CD14-positive monocyte (primary cell): ENCODE results near the gene TNFRSF8. TPM values are rescaled to one million over a fixed set of nuclear protein-coding genes. Genes with fewer than 3 reads are reported as not detected.

Experiments used
- DNase-seq, 3 donors: peaks; one replicate each; pipeline ENCODE4 v3.0.0-alpha.2; 2011 to 2022
- H2AFZ ChIP-seq: 2 replicates; pipeline ENCODE4 v1.6.0; 2012; ENCODE audit warnings: mild to moderate bottlenecking, low read depth, low read length, inconsistent platforms; ENCODE audit not compliant: insufficient read depth, poor library complexity, severe bottlenecking
- H3K27ac ChIP-seq, 2 donors: 1 replicate in 1 of 2; 2 replicates in 1 of 2; pipeline ENCODE4 v1.5.1; 2012 to 2013; ENCODE audit warnings: low read length in 2 of 2, control low read depth in 1 of 2, inconsistent platforms in 1 of 2, low read depth in 1 of 2, mild to moderate bottlenecking in 1 of 2
- H3K27me3 ChIP-seq, 2 donors: one replicate each; pipeline versions ENCODE4 v1.6.0 to v1.6.1; 2011 to 2013; ENCODE audit warnings: low read length in 2 of 2; ENCODE audit not compliant: control insufficient read depth in 2 of 2, insufficient read depth in 2 of 2
- H3K36me3 ChIP-seq, 2 donors: replicated peaks in 1 of 2; 1 replicate in 1 of 2; 2 replicates in 1 of 2; pipeline versions ENCODE4 v1.5.1 to v1.6.1; 2012 to 2013; ENCODE audit warnings: low read length in 2 of 2, control low read depth in 1 of 2, inconsistent platforms in 1 of 2, mild to moderate bottlenecking in 1 of 2; ENCODE audit not compliant: insufficient read depth in 2 of 2, control insufficient read depth in 1 of 2
- H3K4me1 ChIP-seq, 2 donors: 1 replicate in 1 of 2; 2 replicates in 1 of 2; pipeline versions ENCODE4 v1.5.1 to v1.6.1; 2012 to 2013; ENCODE audit warnings: low read length in 2 of 2, control low read depth in 1 of 2, inconsistent platforms in 1 of 2, mild to moderate bottlenecking in 1 of 2, moderate library complexity in 1 of 2; ENCODE audit not compliant: insufficient read depth in 2 of 2, control insufficient read depth in 1 of 2
- H3K4me2 ChIP-seq: replicated peaks from 2 replicates; pipeline ENCODE3; 2012; ENCODE audit warnings: low read length, moderate library complexity, mild to moderate bottlenecking; ENCODE audit not compliant: poor library complexity, severe bottlenecking; ENCODE audit errors: extremely low read depth
- H3K4me3 ChIP-seq, 3 experiments: fragments of 200-600 bp in 1 of 3; sonication (generic) in 1 of 3; replicated peaks in 1 of 3; 1 replicate in 2 of 3; 2 replicates in 1 of 3; pipeline ENCODE4 v1.5.1; 2011 to 2013; ENCODE audit warnings: low read length in 3 of 3, mild to moderate bottlenecking in 3 of 3, control low read depth in 2 of 3, low read depth in 2 of 3, inconsistent platforms in 1 of 3, moderate library complexity in 1 of 3
- H3K79me2 ChIP-seq: 2 replicates; pipeline ENCODE4 v1.6.0; 2012; ENCODE audit warnings: mild to moderate bottlenecking, control low read depth, inconsistent platforms, low read length, moderate library complexity; ENCODE audit not compliant: insufficient read depth
- H3K9ac ChIP-seq: 2 replicates; pipeline ENCODE4 v1.6.0; 2017; ENCODE audit warnings: low read length, mild to moderate bottlenecking; ENCODE audit not compliant: insufficient read depth, poor library complexity, severe bottlenecking
- H3K9me3 ChIP-seq, 2 donors: replicated peaks in 1 of 2; 1 replicate in 1 of 2; 2 replicates in 1 of 2; pipeline versions ENCODE4 v1.5.1 to v1.6.1; 2012 to 2013; ENCODE audit warnings: low read length in 2 of 2, control low read depth in 1 of 2; ENCODE audit not compliant: control insufficient read depth in 1 of 2, insufficient read depth in 1 of 2
- H4K20me1 ChIP-seq: 2 replicates; pipeline ENCODE4 v1.6.0; 2012; ENCODE audit warnings: mild to moderate bottlenecking, low read length, control low read depth, moderate library complexity; ENCODE audit not compliant: insufficient read depth
- H3K27ac Mint-ChIP-seq, 7 donors: one replicate each; pipeline ENCODE4 v1.8.0; 2020; ENCODE audit warnings: mild to moderate bottlenecking in 7 of 7, mixed read lengths in 7 of 7, moderate library complexity in 6 of 7, inconsistent platforms in 2 of 7
- H3K27me3 Mint-ChIP-seq, 3 donors: one replicate each; pipeline ENCODE4 v1.8.0; 2021 to 2022; ENCODE audit warnings: low read depth in 3 of 3, mild to moderate bottlenecking in 3 of 3, mixed read lengths in 3 of 3, moderate library complexity in 3 of 3, inconsistent platforms in 1 of 3
- H3K36me3 Mint-ChIP-seq, 2 donors: one replicate each; pipeline ENCODE4 v1.8.0; 2020; ENCODE audit warnings: mixed read lengths in 2 of 2, inconsistent platforms in 1 of 2, mild to moderate bottlenecking in 1 of 2
- H3K4me1 Mint-ChIP-seq: one replicate; pipeline ENCODE4 v1.8.0; 2020; ENCODE audit warnings: mild to moderate bottlenecking, mixed read lengths
- H3K4me3 Mint-ChIP-seq, 2 donors: one replicate each; pipeline ENCODE4 v1.8.0; 2020; ENCODE audit warnings: mild to moderate bottlenecking in 2 of 2, mixed read lengths in 2 of 2, moderate library complexity in 1 of 2
- H3K9me3 Mint-ChIP-seq, 7 donors: one replicate each; pipeline ENCODE4 v1.8.0; 2020 to 2022; ENCODE audit warnings: mixed read lengths in 7 of 7, mild to moderate bottlenecking in 6 of 7, moderate library complexity in 6 of 7, inconsistent platforms in 2 of 7
- WGBS: methylation state at CpG from one replicate; pipeline ENCODE4 v1.1.5; 2013; ENCODE audit warnings: missing lambda C conversion rate; ENCODE audit not compliant: insufficient coverage; 5-methylcytosine and 5-hydroxymethylcytosine counted together
- intact Hi-C, 2 donors: fragments of 100-400 bp; cut with micrococcal nuclease; formaldehyde crosslinking; loops; one replicate each; pipeline versions ENCODE4 v1.15.0 to v1.15.1; 2023
- polyA plus RNA-seq, 3 donors: library from polyadenylated mRNA; depleted of rRNA in 1 of 3; unstranded in 2 of 3; stranded (reverse) in 1 of 3; fragments of 300-500 nt in 2 of 3; fragments of >200 nt in 1 of 3; fragmentation: Illumina TruSeq in 2 of 3; gene quantifications; 1 replicate in 2 of 3; 2 replicates in 1 of 3; pipeline ENCODE4 v1.2.3, GENCODE V29; 2012 to 2021
- TF ChIP-seq, protein P1 (sequence below): fragments of 200-600 bp; IDR thresholded peaks from one replicate; pipeline ENCODE4 v1.8.0; 2022; ENCODE audit warnings: antibody characterized with exemption, mild to moderate bottlenecking

TNFRSF8 gene
- polyA plus RNA-seq, 3 donors = 10.9 to 11.9 (median 11.8) TPM

DNA sequence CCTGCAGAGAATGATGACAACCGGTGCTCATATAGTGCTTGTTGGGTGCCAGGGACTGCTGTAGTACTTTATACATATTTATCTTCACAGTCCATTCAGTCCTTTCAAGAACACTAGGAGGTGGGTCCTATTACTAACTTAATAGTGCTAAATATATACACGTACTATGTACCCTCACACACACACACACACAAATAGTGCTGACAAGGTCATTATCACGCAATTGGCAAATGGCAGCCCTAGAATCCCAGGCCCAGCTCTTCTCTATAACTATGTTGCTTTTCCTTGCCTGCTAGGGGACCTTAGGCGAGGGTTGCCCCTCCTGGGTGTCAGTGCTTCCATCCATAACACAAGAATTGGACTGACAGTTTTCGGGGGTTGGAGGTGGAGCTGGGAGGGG is 33.5 kb downstream of the TNFRSF8 start:
- 100% methylated on average over 2 of the region's 5 CpGs for WGBS
- Mint-ChIP-seq H3K36me3 (no peaks in the 10 kb centered on the region), H3K4me1 (no peaks in the 10 kb centered on the region), H3K27me3 (peaks cover 1 to 3% (median 2%) of the 10 kb centered on the region in 3 donors), H3K4me3 (no peak overlapping the region), H3K9me3 (peaks cover 0 to 6% (median 4%) of the 10 kb centered on the region in 7 donors), H3K27ac (no peak overlapping the region)
- intact Hi-C loops = no loop called here
- Histone ChIP-seq H3K79me2 (no peaks in the 10 kb centered on the region), H2AFZ (no peak overlapping the region), H3K27me3 (no peaks in the 10 kb centered on the region), H3K4me2 (no peak overlapping the region), H3K36me3 (no peaks in the 10 kb centered on the region), H3K9me3 (no peaks in the 10 kb centered on the region), H3K27ac (no peak overlapping the region), H4K20me1 (no peaks in the 10 kb centered on the region), H3K4me3 (no peak overlapping the region), H3K9ac (no peak overlapping the region), H3K4me1 (no peaks in the 10 kb centered on the region)
- TF ChIP-seq, protein P1, sequence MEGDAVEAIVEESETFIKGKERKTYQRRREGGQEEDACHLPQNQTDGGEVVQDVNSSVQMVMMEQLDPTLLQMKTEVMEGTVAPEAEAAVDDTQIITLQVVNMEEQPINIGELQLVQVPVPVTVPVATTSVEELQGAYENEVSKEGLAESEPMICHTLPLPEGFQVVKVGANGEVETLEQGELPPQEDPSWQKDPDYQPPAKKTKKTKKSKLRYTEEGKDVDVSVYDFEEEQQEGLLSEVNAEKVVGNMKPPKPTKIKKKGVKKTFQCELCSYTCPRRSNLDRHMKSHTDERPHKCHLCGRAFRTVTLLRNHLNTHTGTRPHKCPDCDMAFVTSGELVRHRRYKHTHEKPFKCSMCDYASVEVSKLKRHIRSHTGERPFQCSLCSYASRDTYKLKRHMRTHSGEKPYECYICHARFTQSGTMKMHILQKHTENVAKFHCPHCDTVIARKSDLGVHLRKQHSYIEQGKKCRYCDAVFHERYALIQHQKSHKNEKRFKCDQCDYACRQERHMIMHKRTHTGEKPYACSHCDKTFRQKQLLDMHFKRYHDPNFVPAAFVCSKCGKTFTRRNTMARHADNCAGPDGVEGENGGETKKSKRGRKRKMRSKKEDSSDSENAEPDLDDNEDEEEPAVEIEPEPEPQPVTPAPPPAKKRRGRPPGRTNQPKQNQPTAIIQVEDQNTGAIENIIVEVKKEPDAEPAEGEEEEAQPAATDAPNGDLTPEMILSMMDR = no peak
- no peak for DNase-seq

DNA sequence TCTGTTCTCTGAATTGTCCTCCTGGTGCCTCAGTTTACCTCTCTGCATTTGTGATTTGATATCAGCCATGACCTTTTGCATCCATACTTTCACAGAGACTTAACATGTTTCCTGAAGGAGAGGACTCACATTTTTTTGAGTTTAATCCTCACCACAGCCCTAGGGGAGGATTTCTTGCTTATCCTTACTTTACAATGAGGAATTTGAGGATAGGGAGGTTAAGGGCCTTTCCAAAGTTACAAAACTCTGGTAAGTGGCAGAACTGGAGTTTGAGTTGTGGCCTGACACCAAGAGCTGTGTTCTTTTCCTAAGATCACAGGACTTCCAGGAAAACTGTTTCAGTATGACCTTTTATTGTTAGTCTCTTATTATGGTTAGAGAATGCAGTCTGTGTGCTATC is 34.2 kb downstream of the TNFRSF8 start:
- H3K79me2 ChIP-seq = no peaks in the 10 kb centered on the region
- no peaks in the 10 kb centered on the region for H3K9me3 ChIP-seq
- no peak overlapping the region for H3K9ac ChIP-seq
- H3K36me3 ChIP-seq = no peaks in the 10 kb centered on the region
- no peaks in the 10 kb centered on the region for H3K4me1 ChIP-seq
- no peak overlapping the region for H3K27ac ChIP-seq
- H2AFZ ChIP-seq = no peak overlapping the region
- TF ChIP-seq, protein P1 = no peak
- no peak for DNase-seq
- H3K27me3 ChIP-seq = no peaks in the 10 kb centered on the region
- no peak overlapping the region for H3K4me2 ChIP-seq
- Mint-ChIP-seq H3K27ac (no peak overlapping the region), H3K27me3 (peaks cover 1 to 3% (median 2%) of the 10 kb centered on the region in 3 donors), H3K36me3 (no peaks in the 10 kb centered on the region), H3K9me3 (peaks cover 0 to 6% (median 4%) of the 10 kb centered on the region in 7 donors), H3K4me3 (no peak overlapping the region), H3K4me1 (no peaks in the 10 kb centered on the region)
- intact Hi-C loops = no loop called here
- H3K4me3 ChIP-seq = no peak overlapping the region
- no peaks in the 10 kb centered on the region for H4K20me1 ChIP-seq
